Esophagus muscularis mucosa (tissue), 4 donors: ENCODE data around the gene STON2. TPM values are rescaled to one million over a fixed set of nuclear protein-coding genes. Genes with fewer than 3 reads are reported as not detected.
"Not testable (repeated sequence)": the region's sequence is repeated elsewhere in the genome, so short reads cannot be mapped to it uniquely, and the experiment has no call there.

Experiments
- DNase-seq: peaks from one replicate; pipeline ENCODE4 v3.0.0-alpha.2; 2017; ENCODE audit errors: extremely low spot score
- H3K27ac ChIP-seq, 4 donors: fragments of 200-600 bp; sonication (generic); replicated peaks in 1 of 4; 1 replicate in 3 of 4; 2 replicates in 1 of 4; pipeline ENCODE4 v1.5.1; 2016 to 2019; ENCODE audit warnings: mild to moderate bottlenecking in 1 of 4
- H3K27me3 ChIP-seq, 4 donors: fragments of 200-600 bp; sonication (generic); one replicate each; pipeline versions ENCODE4 v1.5.1 to v1.6.0; 2016 to 2019
- H3K36me3 ChIP-seq, 4 donors: fragments of 200-600 bp; sonication (generic); one replicate each; pipeline ENCODE4 v1.5.1; 2016 to 2019
- H3K4me1 ChIP-seq, 4 donors: fragments of 200-600 bp; sonication (generic); one replicate each; pipeline ENCODE4 v1.5.1; 2016 to 2019
- H3K4me3 ChIP-seq, 4 donors: fragments of 200-600 bp; sonication (generic); 1 replicate in 2 of 4; 2 replicates in 2 of 4; pipeline ENCODE4 v1.5.1; 2016 to 2019; ENCODE audit warnings: mild to moderate bottlenecking in 4 of 4, moderate library complexity in 1 of 4
- H3K9me3 ChIP-seq, 4 donors: fragments of 200-600 bp; sonication (generic); 1 replicate in 3 of 4; 2 replicates in 1 of 4; pipeline ENCODE4 v1.5.1; 2016 to 2019
- EP300 ChIP-seq: sonication (generic); formaldehyde crosslinking; IDR thresholded peaks from one replicate; pipeline ENCODE4 v1.6.1; 2017; ENCODE audit warnings: antibody characterized with exemption
- POLR2A ChIP-seq: fragments of 450-650 bp; IDR thresholded peaks from one replicate; pipeline ENCODE4 v1.6.1; 2017; ENCODE audit warnings: antibody characterized with exemption, moderate library complexity, mild to moderate bottlenecking, low read depth
- POLR2AphosphoS5 ChIP-seq, 2 donors: sonication (generic); formaldehyde crosslinking; IDR thresholded peaks; one replicate each; pipeline ENCODE4 v1.6.1; 2017; ENCODE audit warnings: antibody characterized with exemption in 2 of 2
- WGBS: methylation state at CpG from one replicate; pipeline ENCODE4 v1.1.5; 2018; 5-methylcytosine and 5-hydroxymethylcytosine counted together
- intact Hi-C: fragments of 100-400 bp; cut with DNase I; formaldehyde crosslinking; loops from one replicate; pipeline ENCODE4 v1.15.1; 2023
- total RNA-seq, 4 donors: library from RNA; depleted of rRNA; stranded (reverse); fragments of >200 nt; gene quantifications; one replicate each; pipeline versions ENCODE4 v1.1.0 to v1.2.1, GENCODE V29; 2016
- TF ChIP-seq, protein P1 (sequence below), 3 experiments: fragments of 200-600 bp in 2 of 3; fragments of 450-650 bp in 1 of 3; sonication (generic) in 2 of 3; IDR thresholded peaks; one replicate each; pipeline ENCODE4 v1.5.1; 2017 to 2019; ENCODE audit warnings: antibody characterized with exemption in 3 of 3, mild to moderate bottlenecking in 2 of 3, moderate library complexity in 1 of 3

The STON2 gene
- total RNA-seq, 4 donors from 2014 or later, result 7.6 to 9.6 (median 8.8) TPM

DNA sequence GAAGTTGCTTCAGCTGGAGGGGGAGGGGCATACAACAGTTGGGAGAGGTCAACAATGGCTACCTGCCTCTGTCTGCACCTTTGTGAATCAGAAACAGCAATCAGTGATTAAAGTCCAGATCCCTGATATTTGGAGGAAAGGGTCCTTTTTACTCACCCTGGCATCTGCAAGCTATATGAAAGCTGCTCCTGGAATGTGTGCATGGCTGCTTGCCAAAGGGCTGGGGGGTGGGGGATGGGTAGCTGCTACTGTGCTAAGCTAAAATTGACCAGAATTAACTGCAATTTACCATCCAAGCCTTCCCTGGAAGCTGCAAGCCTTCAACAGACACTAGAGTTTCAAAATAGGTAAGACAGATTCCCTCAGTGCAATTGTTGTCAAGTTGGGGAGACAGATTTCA, 165.8 kb downstream of the STON2 start:
- no peak overlapping the region for H3K27ac ChIP-seq
- TF ChIP-seq POLR2A (no peak), POLR2AphosphoS5 (IDR thresholded peaks at IDR 0.05) (no peak), EP300 (no peak)
- TF ChIP-seq, protein P1, sequence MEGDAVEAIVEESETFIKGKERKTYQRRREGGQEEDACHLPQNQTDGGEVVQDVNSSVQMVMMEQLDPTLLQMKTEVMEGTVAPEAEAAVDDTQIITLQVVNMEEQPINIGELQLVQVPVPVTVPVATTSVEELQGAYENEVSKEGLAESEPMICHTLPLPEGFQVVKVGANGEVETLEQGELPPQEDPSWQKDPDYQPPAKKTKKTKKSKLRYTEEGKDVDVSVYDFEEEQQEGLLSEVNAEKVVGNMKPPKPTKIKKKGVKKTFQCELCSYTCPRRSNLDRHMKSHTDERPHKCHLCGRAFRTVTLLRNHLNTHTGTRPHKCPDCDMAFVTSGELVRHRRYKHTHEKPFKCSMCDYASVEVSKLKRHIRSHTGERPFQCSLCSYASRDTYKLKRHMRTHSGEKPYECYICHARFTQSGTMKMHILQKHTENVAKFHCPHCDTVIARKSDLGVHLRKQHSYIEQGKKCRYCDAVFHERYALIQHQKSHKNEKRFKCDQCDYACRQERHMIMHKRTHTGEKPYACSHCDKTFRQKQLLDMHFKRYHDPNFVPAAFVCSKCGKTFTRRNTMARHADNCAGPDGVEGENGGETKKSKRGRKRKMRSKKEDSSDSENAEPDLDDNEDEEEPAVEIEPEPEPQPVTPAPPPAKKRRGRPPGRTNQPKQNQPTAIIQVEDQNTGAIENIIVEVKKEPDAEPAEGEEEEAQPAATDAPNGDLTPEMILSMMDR (IDR thresholded peaks at IDR 0.05), result no peak
- no peaks in the 10 kb centered on the region for H3K9me3 ChIP-seq

DNA sequence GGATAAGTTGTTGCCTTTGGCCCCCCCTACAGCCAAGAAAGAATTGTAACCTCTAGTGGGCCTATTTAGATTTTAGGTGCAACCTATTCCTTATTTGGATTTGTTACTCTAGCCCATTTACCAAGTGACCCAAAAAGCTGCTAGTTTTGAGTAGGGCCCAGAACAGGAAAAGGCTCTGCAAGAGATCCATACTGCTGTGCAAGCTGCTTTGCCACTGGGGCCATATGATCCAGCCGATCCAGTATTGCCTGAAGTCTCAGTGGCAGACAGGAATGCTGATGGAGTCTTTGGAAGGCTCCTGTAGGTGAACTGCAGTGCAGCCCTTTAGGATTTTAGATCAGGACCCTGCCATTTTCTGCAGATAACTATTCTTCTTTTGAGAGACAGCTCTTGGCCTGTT, 166.5 kb downstream of the STON2 start:
- no peak overlapping the region for H3K4me3 ChIP-seq
- TF ChIP-seq POLR2AphosphoS5 (IDR thresholded peaks at IDR 0.05) (no peak), EP300 (no peak), POLR2A (no peak)
- TF ChIP-seq, protein P1 (IDR thresholded peaks at IDR 0.05), result no peak
- H3K9me3 ChIP-seq, result no peaks in the 10 kb centered on the region
- 80% methylated on average over 1 of the region's 1 CpG for WGBS
- H3K36me3 ChIP-seq, result no peaks in the 10 kb centered on the region
- DNase-seq, result no peak
- H3K27ac ChIP-seq, result no peak overlapping the region
- intact Hi-C loops, result no loop called here
- no peaks in the 10 kb centered on the region for H3K27me3 ChIP-seq
- H3K4me1 ChIP-seq, result no peaks in the 10 kb centered on the region

More for the DNA sequence above, 165.8 kb downstream of the STON2 start:
- intact Hi-C loops, result no loop called here
- Histone ChIP-seq H3K4me3 (no peak overlapping the region), H3K27me3 (no peaks in the 10 kb centered on the region), H3K4me1 (no peaks in the 10 kb centered on the region), H3K36me3 (no peaks in the 10 kb centered on the region)
- no peak for DNase-seq

DNA sequence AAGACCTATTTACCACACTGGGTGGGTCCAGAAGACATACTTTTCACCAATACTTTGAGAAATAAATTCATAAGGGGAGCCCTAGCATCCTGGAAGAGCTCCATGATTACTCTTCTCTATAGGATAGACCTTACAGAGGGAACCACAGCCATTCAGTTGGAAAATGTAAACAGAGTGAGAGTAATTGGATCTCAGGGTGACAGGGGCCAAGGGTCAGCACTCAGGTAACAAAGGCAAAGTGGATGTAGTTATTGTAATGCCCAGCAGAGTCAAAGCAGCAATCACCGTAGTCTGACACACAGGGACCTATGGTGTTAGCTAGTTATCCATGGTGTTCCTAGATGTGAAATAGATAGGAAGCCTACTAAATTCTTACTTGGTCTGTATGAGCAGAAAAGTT, 168.6 kb downstream of the STON2 start:
- no peaks in the 10 kb centered on the region for H3K9me3 ChIP-seq
- H3K36me3 ChIP-seq, result no peaks in the 10 kb centered on the region
- no peaks in the 10 kb centered on the region for H3K4me1 ChIP-seq
- H3K27me3 ChIP-seq, result no peaks in the 10 kb centered on the region
- WGBS, result 95% methylated on average over 1 of the region's 1 CpG
- H3K27ac ChIP-seq, result no peak overlapping the region
- no peak for DNase-seq
- intact Hi-C loops, result no loop called here
- TF ChIP-seq, protein P1 (IDR thresholded peaks at IDR 0.05), result no peak
- TF ChIP-seq POLR2A (no peak), EP300 (no peak), POLR2AphosphoS5 (IDR thresholded peaks at IDR 0.05) (no peak)
- H3K4me3 ChIP-seq, result no peak overlapping the region

DNA sequence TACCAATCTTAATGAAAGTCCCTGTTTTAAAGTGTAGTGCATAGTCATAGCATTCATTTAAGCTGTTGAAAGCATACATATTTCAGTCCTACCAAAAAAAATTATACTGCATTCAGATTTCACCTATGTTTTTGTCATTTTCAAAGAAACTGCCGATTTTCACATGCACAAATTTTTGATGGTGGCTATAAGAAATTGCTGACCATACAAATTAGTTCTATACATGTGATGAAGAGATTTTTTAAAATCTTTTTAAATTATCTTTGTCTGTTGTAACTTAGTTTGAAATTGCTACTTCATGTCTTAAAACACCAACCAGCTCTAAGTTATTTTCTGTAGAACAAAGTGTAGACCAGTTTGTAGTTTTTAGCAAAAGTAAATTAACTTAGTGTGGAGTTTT, 175.9 kb downstream of the STON2 start:
- no peak overlapping the region for H3K4me3 ChIP-seq
- intact Hi-C loops, result loop anchor here (10.0 kb wide), 1 partner anchor 1161 kb away; no protein-coding TSS in a partner anchor
- no peak for TF ChIP-seq EP300
- TF ChIP-seq POLR2AphosphoS5 (IDR thresholded peaks at IDR 0.05), result no peak
- no peak for TF ChIP-seq POLR2A
- TF ChIP-seq, protein P1 (IDR thresholded peaks at IDR 0.05), result no peak
- no peaks in the 10 kb centered on the region for H3K27me3 ChIP-seq
- DNase-seq, result no peak
- H3K27ac ChIP-seq, result no peak overlapping the region
- H3K4me1 ChIP-seq, result peaks cover 7 to 10% (median 8%) of the 10 kb centered on the region in 4 donors
- no peaks in the 10 kb centered on the region for H3K9me3 ChIP-seq
- WGBS, result 100% methylated on average over 1 of the region's 1 CpG
- no peaks in the 10 kb centered on the region for H3K36me3 ChIP-seq

DNA sequence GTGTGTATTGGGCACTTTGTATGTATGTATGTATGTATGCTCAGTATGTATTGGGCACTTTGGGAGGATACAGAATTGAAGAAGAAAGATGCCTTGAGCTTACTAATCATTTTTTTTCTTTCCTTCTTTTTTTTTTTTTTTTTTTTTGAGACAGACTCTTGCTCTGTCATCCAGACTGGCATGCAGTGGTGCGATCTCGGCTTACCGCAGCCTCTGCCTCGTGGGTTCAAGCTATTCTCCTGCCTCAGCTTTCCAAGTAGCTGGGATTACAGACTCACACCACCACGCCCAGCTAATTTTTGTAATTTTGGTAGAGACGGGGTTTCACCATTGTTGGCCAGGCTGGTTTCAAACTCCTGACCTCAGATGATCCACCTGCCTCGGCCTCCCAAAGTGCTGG, 176.3 kb downstream of the STON2 start:
- H3K27ac ChIP-seq, H3K4me3 ChIP-seq, H3K9me3 ChIP-seq, H3K27me3 ChIP-seq, DNase-seq, H3K36me3 ChIP-seq: not testable (repeated sequence)
- intact Hi-C loops, result loop anchor here (10.0 kb wide), 1 partner anchor 1161 kb away; no protein-coding TSS in a partner anchor
- 98% methylated on average over 7 of the region's 7 CpGs for WGBS
- H3K4me1 ChIP-seq, result peaks cover 9 to 11% (median 10%) of the 10 kb centered on the region in 4 donors
